GM19372 (cell line): ENCODE results near the gene ZNF331.

Experiments
- ATAC-seq: cut with Tn5 transposase; IDR thresholded peaks from one replicate; pipeline ENCODE4 v1.9.1; 2021; ENCODE audit warnings: mild to moderate bottlenecking, low read depth, moderate library complexity; ENCODE audit not compliant: unreplicated experiment

ZNF331 gene

GRCh38 chr19:53624771-53625545 is 87.0 kb downstream of the ZNF331 start:
- no peak for ATAC-seq

- no peak for ATAC-seq
These were observed 88.5 kb downstream of the ZNF331 start for GRCh38 chr19:53626486-53626885.

GRCh38 chr19:53626976-53627375 is 89.0 kb downstream of the ZNF331 start:
- ATAC-seq, result no peak
